GM06990 (cell line): ENCODE data around the gene SLC44A1.
A peak's percentile ranks its signal among the peaks of the same experiment; 100 is the strongest.

ENCODE experiments used
- DNase-seq: peaks from one replicate; pipeline ENCODE4 v3.0.0-alpha.2; 2011; ENCODE audit not compliant: insufficient read length; ENCODE audit errors: extremely low read depth
- H3K27me3 ChIP-seq: replicated peaks from 2 replicates; pipeline ENCODE4 v1.6.0; 2011; ENCODE audit warnings: low read length; ENCODE audit not compliant: control insufficient read depth, insufficient read depth
- H3K36me3 ChIP-seq: 2 replicates; pipeline ENCODE4 v1.5.1; 2011; ENCODE audit warnings: low read length; ENCODE audit not compliant: control insufficient read depth, insufficient read depth
- H3K4me3 ChIP-seq: replicated peaks from 2 replicates; pipeline ENCODE4 v1.5.1; 2011; ENCODE audit warnings: low read depth, mild to moderate bottlenecking, control low read depth, low read length
- TF ChIP-seq, protein P1 (sequence below): IDR thresholded peaks from 2 replicates; pipeline ENCODE4 v1.5.1; 2011; ENCODE audit warnings: low read length, control low read depth, mild to moderate bottlenecking, inconsistent platforms; ENCODE audit not compliant: insufficient read depth, poor library complexity, severe bottlenecking

Gene SLC44A1

DNA sequence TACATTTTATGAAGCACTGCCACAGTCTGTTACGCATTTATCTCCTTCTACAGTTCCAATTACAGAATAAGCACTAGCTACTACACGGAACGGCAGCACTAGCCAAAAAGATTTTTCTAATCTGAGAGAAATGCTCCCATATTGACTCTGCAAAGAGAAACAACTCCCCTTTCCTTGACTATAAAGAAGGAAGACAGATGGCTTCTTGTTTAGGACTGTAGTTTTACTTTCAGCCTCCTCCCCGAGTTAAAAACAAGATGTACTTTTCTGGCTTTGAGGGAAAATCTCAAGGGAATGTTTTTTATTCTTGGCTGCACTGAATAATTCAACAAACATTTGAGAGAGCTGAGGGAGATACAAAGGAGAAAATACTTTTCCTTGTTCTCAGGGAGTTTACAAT, 1.9 kb upstream of the SLC44A1 start:
- DNase-seq: no peak
- Histone ChIP-seq H3K4me3 (no peak overlapping the region), H3K27me3 (no peaks in the 10 kb centered on the region), H3K36me3 (no peaks in the 10 kb centered on the region)
- TF ChIP-seq, protein P1, sequence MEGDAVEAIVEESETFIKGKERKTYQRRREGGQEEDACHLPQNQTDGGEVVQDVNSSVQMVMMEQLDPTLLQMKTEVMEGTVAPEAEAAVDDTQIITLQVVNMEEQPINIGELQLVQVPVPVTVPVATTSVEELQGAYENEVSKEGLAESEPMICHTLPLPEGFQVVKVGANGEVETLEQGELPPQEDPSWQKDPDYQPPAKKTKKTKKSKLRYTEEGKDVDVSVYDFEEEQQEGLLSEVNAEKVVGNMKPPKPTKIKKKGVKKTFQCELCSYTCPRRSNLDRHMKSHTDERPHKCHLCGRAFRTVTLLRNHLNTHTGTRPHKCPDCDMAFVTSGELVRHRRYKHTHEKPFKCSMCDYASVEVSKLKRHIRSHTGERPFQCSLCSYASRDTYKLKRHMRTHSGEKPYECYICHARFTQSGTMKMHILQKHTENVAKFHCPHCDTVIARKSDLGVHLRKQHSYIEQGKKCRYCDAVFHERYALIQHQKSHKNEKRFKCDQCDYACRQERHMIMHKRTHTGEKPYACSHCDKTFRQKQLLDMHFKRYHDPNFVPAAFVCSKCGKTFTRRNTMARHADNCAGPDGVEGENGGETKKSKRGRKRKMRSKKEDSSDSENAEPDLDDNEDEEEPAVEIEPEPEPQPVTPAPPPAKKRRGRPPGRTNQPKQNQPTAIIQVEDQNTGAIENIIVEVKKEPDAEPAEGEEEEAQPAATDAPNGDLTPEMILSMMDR: no peak

DNA sequence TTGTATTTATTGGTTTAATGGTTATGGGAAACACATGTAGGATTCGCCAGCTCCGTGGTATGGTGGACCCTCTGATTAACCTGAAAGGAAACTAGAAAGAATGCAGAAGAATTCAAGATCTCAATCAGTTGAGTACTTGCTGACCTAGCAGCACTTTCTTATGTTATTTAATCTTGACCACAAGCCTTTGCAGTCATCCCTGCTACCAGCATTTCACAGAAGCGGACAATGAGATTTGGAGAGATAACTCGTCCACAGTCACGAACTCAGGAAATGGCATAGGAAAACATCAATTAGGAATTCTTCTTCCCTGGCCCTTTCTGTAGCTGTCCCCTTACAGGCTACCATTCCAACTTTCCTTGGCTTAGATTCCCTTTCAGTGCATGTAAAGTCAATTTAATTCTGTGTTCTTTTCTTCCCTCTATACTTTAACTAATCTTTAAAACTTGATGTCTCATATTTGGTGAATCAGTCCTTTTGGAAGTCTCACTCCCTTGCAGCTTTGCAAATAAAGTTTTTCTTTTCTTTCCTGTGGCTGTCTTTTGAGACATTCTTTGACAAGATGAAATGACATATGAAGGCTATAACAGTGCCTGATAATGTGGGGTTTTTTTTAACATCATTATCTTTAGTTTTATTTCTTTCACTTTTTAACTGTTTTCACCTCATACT, 1.3 kb upstream of the SLC44A1 start:
- Histone ChIP-seq H3K4me3 (no peak overlapping the region), H3K27me3 (no peaks in the 10 kb centered on the region), H3K36me3 (no peaks in the 10 kb centered on the region)
- DNase-seq: no peak
- TF ChIP-seq, protein P1: no peak

DNA sequence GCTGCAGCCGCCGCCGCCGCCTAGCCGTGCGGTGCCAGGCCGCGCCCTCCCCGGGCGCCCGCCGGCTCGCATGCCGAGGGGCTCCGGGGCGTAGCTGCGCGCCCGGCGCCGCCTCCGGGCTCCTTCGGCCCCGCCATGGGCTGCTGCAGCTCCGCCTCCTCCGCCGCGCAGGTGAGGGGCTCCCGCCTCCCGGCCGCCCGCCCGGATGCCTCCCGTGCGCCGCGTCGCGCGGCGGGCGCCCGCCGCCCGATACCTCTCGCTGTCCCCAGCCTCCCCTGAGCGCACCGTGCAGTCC, 230 bp downstream of the SLC44A1 start:
- H3K4me3 ChIP-seq: peak overlapping the region; percentile 82
- no peak for DNase-seq
- no peaks in the 10 kb centered on the region for H3K27me3 ChIP-seq
- TF ChIP-seq, protein P1: no peak
- H3K36me3 ChIP-seq: no peaks in the 10 kb centered on the region

DNA sequence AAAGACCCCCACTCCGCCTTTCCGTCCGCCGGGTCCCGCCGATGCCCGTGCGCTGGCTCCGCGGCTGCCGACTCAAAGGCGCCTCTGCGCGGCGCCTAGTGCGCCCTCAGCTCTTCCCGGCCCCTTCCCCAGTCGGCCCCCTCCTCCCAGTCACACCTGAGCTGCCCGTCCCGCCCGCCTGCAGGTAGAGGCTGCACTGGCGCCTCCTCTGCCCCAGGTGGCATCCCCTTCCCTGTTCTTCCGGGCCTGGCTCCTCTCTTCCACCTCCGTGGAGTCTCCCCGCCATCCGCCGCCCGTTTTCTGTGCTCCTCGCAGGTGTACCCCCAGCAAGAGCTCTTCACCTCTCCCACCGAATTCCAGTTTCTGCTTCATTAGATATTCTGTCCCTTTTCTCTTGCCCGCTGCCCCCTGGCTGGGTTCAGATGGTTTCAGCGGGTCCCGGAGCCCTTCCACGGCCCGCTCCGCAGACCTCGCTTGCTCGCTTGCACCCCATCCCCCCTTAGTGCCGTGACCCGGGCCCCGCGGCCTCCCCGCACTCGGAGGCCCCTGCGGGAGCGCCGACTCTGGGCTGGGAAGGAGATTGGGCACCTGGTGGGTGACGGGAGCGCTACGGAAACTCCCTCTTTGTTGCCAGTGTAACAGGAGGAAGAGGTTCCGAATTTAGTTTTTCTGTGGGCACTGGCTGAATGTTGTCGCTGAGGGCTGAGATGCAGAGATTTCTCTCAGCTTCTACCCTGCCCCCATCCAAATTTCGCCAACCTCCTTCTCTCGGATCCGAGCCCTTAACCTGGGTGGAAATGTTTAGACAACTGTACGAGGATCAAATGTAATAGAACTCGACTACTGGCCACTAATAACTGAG, 809 bp downstream of the SLC44A1 start:
- TF ChIP-seq, protein P1: peak; percentile 33
- H3K27me3 ChIP-seq: no peaks in the 10 kb centered on the region
- peak; percentile 45 for DNase-seq

DNA sequence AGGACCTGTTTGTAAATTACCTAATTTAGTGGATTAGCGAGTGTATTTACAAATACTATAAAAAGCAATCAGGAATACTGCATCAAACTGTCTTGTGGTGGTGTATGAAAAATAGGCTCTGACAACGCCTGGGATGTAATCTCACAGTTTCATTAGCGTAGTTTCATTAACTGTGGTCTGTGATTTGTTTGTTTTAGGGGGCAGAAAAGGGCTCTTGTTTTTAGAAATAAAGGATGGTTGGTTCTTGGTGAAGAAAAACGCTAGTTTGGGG, 1.4 kb downstream of the SLC44A1 start:
- H3K4me3 ChIP-seq: peak overlapping the region; percentile 82
- H3K36me3 ChIP-seq: no peaks in the 10 kb centered on the region
- TF ChIP-seq, protein P1: no peak
- no peak for DNase-seq
- no peaks in the 10 kb centered on the region for H3K27me3 ChIP-seq

More for the DNA sequence above, 809 bp downstream of the SLC44A1 start:
- peak overlapping the region; percentile 82 for H3K4me3 ChIP-seq
- no peaks in the 10 kb centered on the region for H3K36me3 ChIP-seq
